ENCODE results near the gene PLA2G2F. TPM values are rescaled to one million over a fixed set of nuclear protein-coding genes. Genes with fewer than 3 reads are reported as not detected.

Gene PLA2G2F
- total and polyA plus RNA-seq, 2 of the 13 experiments (the other 11 are each of a cell fraction or from before 2014, with no cell fraction given) = not detected

DNA sequence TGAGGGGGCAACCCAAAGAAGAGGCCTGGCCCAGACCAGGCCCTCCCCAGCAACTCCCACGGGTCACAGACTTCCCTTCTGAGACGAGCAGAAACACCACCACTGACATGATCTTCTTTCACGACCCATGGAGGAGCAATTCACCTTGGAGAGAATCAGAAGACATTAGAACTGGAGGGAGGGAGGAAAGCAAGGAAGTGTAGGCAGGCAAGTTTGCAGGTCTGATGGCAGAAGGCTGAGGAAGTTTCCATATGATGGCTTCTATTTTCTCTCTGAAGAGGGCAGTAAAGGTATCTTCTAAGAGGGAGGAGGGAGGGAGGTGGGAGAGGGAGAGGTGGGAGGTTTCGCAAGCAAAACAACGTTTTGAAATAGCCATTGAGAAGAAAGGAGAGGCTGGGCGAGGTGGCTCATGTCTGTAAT is 45.4 kb downstream of the PLA2G2F start:
- no peak overlapping the region for H3K4me3 ChIP-seq (replicated peaks in 1 of 3; ENCODE audit: insufficient read depth in 1 of 3, low read depth in 2 of 3, low read length in 3 of 3)
- ChIA-PET POLR2A (no interaction called here), CTCF (ENCODE audit: low intra/inter-chr PET ratio, low total read pairs) (no interaction called here)
- BruUV-seq (replicated peaks) = no TSS peak
- FAIRE-seq (no peak), DNase-seq (ENCODE audit: low spot score) (peak; percentile 49), ATAC-seq (peak; percentile 55)
- peaks cover 2 to 48% of the 10 kb centered on the region in 2 experiments; a peak in 3 of 5 replicates for H3K27me3 ChIP-seq (ENCODE audit: control insufficient read depth in 1 of 2, insufficient read depth in 2 of 2, low read length in 2 of 2)
- H4K20me1 ChIP-seq (ENCODE audit: insufficient read depth, low read length) = no peaks in the 10 kb centered on the region
- H3K4me2 ChIP-seq (ENCODE audit: low read depth, low read length) = no peak overlapping the region
- intact Hi-C loops (cut with micrococcal nuclease; ENCODE audit: unreplicated experiment) = no loop called here
- in situ Hi-C loops (cut with HindIII; ENCODE audit: extremely low pct_ligation_motif_present, low pct_unique_long_range_greater_than_20kb) = no loop called here
- H3K9me3 ChIP-seq (ENCODE audit: low read length) = no peaks in the 10 kb centered on the region
- no peak overlapping the region for H3K9ac ChIP-seq (ENCODE audit: insufficient read depth, low read depth, low read length)
- no peak overlapping the region for H2AFZ ChIP-seq (ENCODE audit: low read length)
- H3K36me3 ChIP-seq (replicated peaks in 1 of 2; ENCODE audit: control insufficient read depth in 1 of 2, insufficient read depth in 2 of 2, low read length in 2 of 2) = no peaks in the 10 kb centered on the region
- 37% methylated on average over 6 of the region's 6 CpGs for WGBS (ENCODE audit: low lambda C conversion rate)
- peaks cover 34% of the 10 kb centered on the region for H3K4me1 ChIP-seq (ENCODE audit: insufficient read depth, low read length)
- no peak overlapping the region for H3K27ac ChIP-seq (ENCODE audit: extremely low read length, insufficient read depth, low read length)
- H3K79me2 ChIP-seq (ENCODE audit: insufficient read depth, low read length) = no peaks in the 10 kb centered on the region
- TF ChIP-seq ZSCAN22 (CRISPR knock-in tag; IDR thresholded peaks at IDR 0.05) (peak; percentile 84), DRAP1 (CRISPR knock-in tag; IDR thresholded peaks at IDR 0.05) (no peak), ZFP1 (CRISPR knock-in tag; IDR thresholded peaks at IDR 0.05) (no peak), BATF2 (CRISPR knock-in tag; IDR thresholded peaks at IDR 0.05) (no peak), FOXO4 (CRISPR knock-in tag; conservative IDR thresholded peaks at IDR 0.05) (no peak), ZNF724P (CRISPR knock-in tag; IDR thresholded peaks at IDR 0.05; ENCODE audit: borderline replicate concordance) (no peak), ZNF891 (CRISPR knock-in tag; IDR thresholded peaks at IDR 0.05) (no peak), RBFOX2 (IDR thresholded peaks at IDR 0.05; ENCODE audit: low read depth, low read length) (no peak), HMG20A (CRISPR knock-in tag; IDR thresholded peaks at IDR 0.05; ENCODE audit: borderline replicate concordance) (no peak), PAF1 (CRISPR knock-in tag; IDR thresholded peaks at IDR 0.05) (no peak), CEBPB (IDR thresholded peaks at IDR 0.05; ENCODE audit: borderline replicate concordance, low read depth, low read length) (peak; percentile 63; the same call in 1 of the 2 replicates), ZNF44 (CRISPR knock-in tag; IDR thresholded peaks at IDR 0.05) (no peak), BCL3 (CRISPR knock-in tag; IDR thresholded peaks at IDR 0.05) (no peak), ZNF326 (CRISPR knock-in tag; IDR thresholded peaks at IDR 0.05; ENCODE audit: borderline replicate concordance) (no peak), HOXA3 (CRISPR knock-in tag; IDR thresholded peaks at IDR 0.05) (no peak), BRD4 (CRISPR knock-in tag; IDR thresholded peaks at IDR 0.05) (no peak)
- TF ChIP-seq, protein P1, sequence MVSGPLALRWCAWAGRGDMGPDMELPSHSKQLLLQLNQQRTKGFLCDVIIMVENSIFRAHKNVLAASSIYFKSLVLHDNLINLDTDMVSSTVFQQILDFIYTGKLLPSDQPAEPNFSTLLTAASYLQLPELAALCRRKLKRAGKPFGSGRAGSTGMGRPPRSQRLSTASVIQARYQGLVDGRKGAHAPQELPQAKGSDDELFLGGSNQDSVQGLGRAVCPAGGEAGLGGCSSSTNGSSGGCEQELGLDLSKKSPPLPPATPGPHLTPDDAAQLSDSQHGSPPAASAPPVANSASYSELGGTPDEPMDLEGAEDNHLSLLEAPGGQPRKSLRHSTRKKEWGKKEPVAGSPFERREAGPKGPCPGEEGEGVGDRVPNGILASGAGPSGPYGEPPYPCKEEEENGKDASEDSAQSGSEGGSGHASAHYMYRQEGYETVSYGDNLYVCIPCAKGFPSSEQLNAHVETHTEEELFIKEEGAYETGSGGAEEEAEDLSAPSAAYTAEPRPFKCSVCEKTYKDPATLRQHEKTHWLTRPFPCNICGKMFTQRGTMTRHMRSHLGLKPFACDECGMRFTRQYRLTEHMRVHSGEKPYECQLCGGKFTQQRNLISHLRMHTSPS (CRISPR knock-in tag; IDR thresholded peaks at IDR 0.05; ENCODE audit: low read depth) = no peak
- TF ChIP-seq, protein P2, sequence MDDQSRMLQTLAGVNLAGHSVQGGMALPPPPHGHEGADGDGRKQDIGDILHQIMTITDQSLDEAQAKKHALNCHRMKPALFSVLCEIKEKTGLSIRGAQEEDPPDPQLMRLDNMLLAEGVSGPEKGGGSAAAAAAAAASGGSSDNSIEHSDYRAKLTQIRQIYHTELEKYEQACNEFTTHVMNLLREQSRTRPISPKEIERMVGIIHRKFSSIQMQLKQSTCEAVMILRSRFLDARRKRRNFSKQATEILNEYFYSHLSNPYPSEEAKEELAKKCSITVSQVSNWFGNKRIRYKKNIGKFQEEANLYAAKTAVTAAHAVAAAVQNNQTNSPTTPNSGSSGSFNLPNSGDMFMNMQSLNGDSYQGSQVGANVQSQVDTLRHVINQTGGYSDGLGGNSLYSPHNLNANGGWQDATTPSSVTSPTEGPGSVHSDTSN (CRISPR knock-in tag; IDR thresholded peaks at IDR 0.05; ENCODE audit: borderline replicate concordance) = no peak
